H9 (cell line): ENCODE measurements around the gene CTCFL. TPM values are rescaled to one million over a fixed set of nuclear protein-coding genes. Genes with fewer than 3 reads are reported as not detected.

Experiments used
- DNase-seq: peaks from one replicate; pipeline ENCODE4 v3.0.0-alpha.2; 2017
- H2AFZ ChIP-seq: one replicate; pipeline ENCODE4 v1.6.1; 2013; ENCODE audit warnings: mild to moderate bottlenecking, low read length, control low read depth, moderate library complexity
- H2AK5ac ChIP-seq: 2 replicates; pipeline ENCODE4 v1.6.1; 2013; ENCODE audit warnings: low read length, control low read depth, mixed read lengths; ENCODE audit not compliant: insufficient read length
- H2BK120ac ChIP-seq: one replicate; pipeline ENCODE4 v1.6.1; 2013; ENCODE audit warnings: low read depth, mild to moderate bottlenecking, low read length, control low read depth, inconsistent platforms; ENCODE audit not compliant: poor library complexity, severe bottlenecking
- H2BK12ac ChIP-seq: 2 replicates; pipeline ENCODE4 v1.6.1; 2013; ENCODE audit warnings: low read length, control low read depth, mixed read lengths, low read depth; ENCODE audit not compliant: insufficient read length
- H2BK15ac ChIP-seq: 2 replicates; pipeline ENCODE4 v1.6.1; 2013; ENCODE audit warnings: low read depth, low read length, control low read depth
- H2BK20ac ChIP-seq: one replicate; pipeline ENCODE4 v1.6.1; 2013; ENCODE audit warnings: low read depth, mild to moderate bottlenecking, low read length, control low read depth, inconsistent platforms; ENCODE audit not compliant: poor library complexity, severe bottlenecking
- H2BK5ac ChIP-seq: 2 replicates; pipeline ENCODE4 v1.6.1; 2013; ENCODE audit warnings: low read length, control low read depth, mixed read lengths; ENCODE audit not compliant: insufficient read length
- H3K14ac ChIP-seq: 2 replicates; pipeline ENCODE4 v1.6.1; 2013; ENCODE audit warnings: low read length, control low read depth; ENCODE audit not compliant: insufficient read depth
- H3K18ac ChIP-seq: 2 replicates; pipeline ENCODE4 v1.6.1; 2013; ENCODE audit warnings: low read depth, mild to moderate bottlenecking, mixed read lengths, low read length, control low read depth; ENCODE audit not compliant: insufficient read length
- H3K23ac ChIP-seq: 2 replicates; pipeline ENCODE4 v1.6.1; 2013; ENCODE audit warnings: low read length, control low read depth, mixed read lengths, low read depth; ENCODE audit not compliant: insufficient read length
- H3K23me2 ChIP-seq: 2 replicates; pipeline ENCODE4 v1.6.1; 2013; ENCODE audit warnings: low read depth, mild to moderate bottlenecking, mixed read lengths, low read length, control low read depth; ENCODE audit not compliant: insufficient read length, poor library complexity, severe bottlenecking
- H3K27ac ChIP-seq: 2 replicates; pipeline ENCODE4 v1.5.1; 2013; ENCODE audit warnings: low read length, control low read depth, mixed read lengths, low read depth; ENCODE audit not compliant: insufficient read length
- H3K27me3 ChIP-seq: 2 replicates; pipeline ENCODE4 v1.6.1; 2013; ENCODE audit warnings: low read length, control low read depth, inconsistent platforms; ENCODE audit not compliant: insufficient read depth
- H3K4ac ChIP-seq: 2 replicates; pipeline ENCODE4 v1.6.1; 2013; ENCODE audit warnings: low read depth, mild to moderate bottlenecking, control low read depth, inconsistent platforms, low read length, moderate library complexity
- H3K4me1 ChIP-seq: 2 replicates; pipeline ENCODE4 v1.6.1; 2013; ENCODE audit warnings: low read length, control low read depth, inconsistent platforms; ENCODE audit not compliant: insufficient read depth
- H3K4me2 ChIP-seq: 2 replicates; pipeline ENCODE4 v1.6.1; 2013; ENCODE audit warnings: low read length, control low read depth, mixed read lengths; ENCODE audit not compliant: insufficient read length, insufficient read depth
- H3K56ac ChIP-seq: 2 replicates; pipeline ENCODE4 v1.6.1; 2013; ENCODE audit warnings: low read depth, mild to moderate bottlenecking, mixed read lengths, low read length, control low read depth; ENCODE audit not compliant: insufficient read length
- H3K79me1 ChIP-seq: 2 replicates; pipeline ENCODE4 v1.6.1; 2013; ENCODE audit warnings: low read depth, mild to moderate bottlenecking, moderate library complexity, low read length, control low read depth, inconsistent platforms; ENCODE audit not compliant: insufficient read depth, poor library complexity, severe bottlenecking
- H3K79me2 ChIP-seq: 2 replicates; pipeline ENCODE4 v1.6.1; 2013; ENCODE audit warnings: low read length, control low read depth, inconsistent platforms; ENCODE audit not compliant: insufficient read depth
- H3K9ac ChIP-seq: 2 replicates; pipeline ENCODE4 v1.6.1; 2013; ENCODE audit warnings: low read length, control low read depth, mixed read lengths; ENCODE audit not compliant: insufficient read length; ENCODE audit errors: extremely low read depth
- H3K9me3 ChIP-seq: one replicate; pipeline ENCODE4 v1.6.1; 2013; ENCODE audit warnings: low read depth, low read length, inconsistent platforms; ENCODE audit not compliant: control insufficient read depth
- H3T11ph ChIP-seq: one replicate; pipeline ENCODE4 v1.6.1; 2013; ENCODE audit warnings: mild to moderate bottlenecking, low read length, control low read depth, inconsistent platforms
- H4K20me1 ChIP-seq: one replicate; pipeline ENCODE4 v1.6.1; 2013; ENCODE audit not compliant: control insufficient read depth, insufficient read length, insufficient read depth
- H4K5ac ChIP-seq: 2 replicates; pipeline ENCODE4 v1.6.1; 2013; ENCODE audit warnings: low read depth, mild to moderate bottlenecking, mixed read lengths, low read length, control low read depth; ENCODE audit not compliant: insufficient read length
- H4K8ac ChIP-seq: replicated peaks from 2 replicates; pipeline ENCODE4 v1.6.1; 2013; ENCODE audit warnings: low read length, control low read depth, mixed read lengths, low read depth; ENCODE audit not compliant: insufficient read length
- H4K91ac ChIP-seq: 2 replicates; pipeline ENCODE4 v1.6.1; 2013; ENCODE audit warnings: low read depth, mild to moderate bottlenecking, moderate library complexity, mixed read lengths, low read length, control low read depth; ENCODE audit not compliant: insufficient read length
- H3K27ac Mint-ChIP-seq, 3 experiments: 2 replicates in 2 of 3; 3 replicates in 1 of 3; pipeline ENCODE4 v1.8.0; 2020 to 2021; ENCODE audit warnings: mixed read lengths in 3 of 3, mild to moderate bottlenecking in 1 of 3, moderate library complexity in 1 of 3
- H3K27me3 Mint-ChIP-seq: 2 replicates; pipeline ENCODE4 v1.8.0; 2021; ENCODE audit warnings: low read depth, mild to moderate bottlenecking, moderate library complexity, mixed read lengths
- H3K36me3 Mint-ChIP-seq, 3 experiments: 2 replicates in 2 of 3; 3 replicates in 1 of 3; pipeline ENCODE4 v1.8.0; 2020 to 2021; ENCODE audit warnings: low read depth in 3 of 3, mixed read lengths in 3 of 3; ENCODE audit not compliant: insufficient read depth in 1 of 3
- H3K4me1 Mint-ChIP-seq, 2 experiments: 2 replicates each; pipeline ENCODE4 v1.8.0; 2020; ENCODE audit warnings: mixed read lengths in 2 of 2
- H3K4me3 Mint-ChIP-seq, 2 experiments: 2 replicates in 1 of 2; 3 replicates in 1 of 2; pipeline ENCODE4 v1.8.0; 2020 to 2021; ENCODE audit warnings: mild to moderate bottlenecking in 2 of 2, mixed read lengths in 2 of 2, moderate library complexity in 1 of 2
- H3K9me3 Mint-ChIP-seq, 2 experiments: 2 replicates in 1 of 2; 3 replicates in 1 of 2; pipeline ENCODE4 v1.8.0; 2020; ENCODE audit warnings: mild to moderate bottlenecking in 2 of 2, mixed read lengths in 2 of 2, moderate library complexity in 1 of 2
- CTCF ChIP-seq: fragments of 200-600 bp; sonication (generic); conservative IDR thresholded peaks from 3 replicates; pipeline ENCODE4 v1.8.0; 2021; ENCODE audit warnings: antibody characterized with exemption, mild to moderate bottlenecking
- WGBS: extraction: QIAGEN DNeasy Blood & Tissue Kit; methylation state at CpG from one replicate; pipeline ENCODE4 v1.1.7; 2013; ENCODE audit warnings: missing lambda C conversion rate, low lambda C conversion rate, mixed read lengths; ENCODE audit not compliant: insufficient read length; ENCODE audit errors: extremely low coverage; 5-methylcytosine and 5-hydroxymethylcytosine counted together
- total RNA-seq: library from RNA; stranded (reverse); gene quantifications from 2 replicates; pipeline ENCODE4 v1.2.1, GENCODE V29; 2021

The CTCFL gene
- total RNA-seq, 1 experiment from 2014 or later, result 0.90 TPM

GRCh38 chr20:57573894-57574293, 49.0 kb upstream of the CTCFL start:
- no peak overlapping the region for H3K27ac ChIP-seq
- no peak overlapping the region for H2BK5ac ChIP-seq
- H3K56ac ChIP-seq, result no peak overlapping the region
- no peak overlapping the region for H3K23ac ChIP-seq
- no peak overlapping the region for H2BK15ac ChIP-seq
- H3K79me2 ChIP-seq, result no peaks in the 10 kb centered on the region
- no peak overlapping the region for H3K4ac ChIP-seq
- no peak overlapping the region for H4K5ac ChIP-seq
- no peak overlapping the region for H3K4me3 Mint-ChIP-seq
- no peak overlapping the region for H2BK20ac ChIP-seq
- no peak overlapping the region for H3T11ph ChIP-seq
- no peaks in the 10 kb centered on the region for H3K9me3 ChIP-seq
- no peak overlapping the region for H2AFZ ChIP-seq
- no peak overlapping the region for H3K14ac ChIP-seq
- H3K79me1 ChIP-seq, result no peaks in the 10 kb centered on the region
- H3K4me1 Mint-ChIP-seq, result peaks cover 15 to 17% of the 10 kb centered on the region in 2 experiments
- no peak overlapping the region for H3K18ac ChIP-seq
- no peak overlapping the region for H3K9ac ChIP-seq
- H3K36me3 Mint-ChIP-seq, result no peaks in the 10 kb centered on the region; a peak in 1 of 7 replicates
- H3K4me2 ChIP-seq, result no peak overlapping the region
- peak; percentile 78 for TF ChIP-seq CTCF
- H2BK12ac ChIP-seq, result no peak overlapping the region
- H4K8ac ChIP-seq, result no peak overlapping the region
- peak; percentile 45 for DNase-seq
- H3K9me3 Mint-ChIP-seq, result no peaks in the 10 kb centered on the region
- H3K23me2 ChIP-seq, result no peaks in the 10 kb centered on the region
- no peak overlapping the region for H2BK120ac ChIP-seq
- H4K20me1 ChIP-seq, result no peaks in the 10 kb centered on the region
- no peak overlapping the region for H2AK5ac ChIP-seq
- peaks cover 14% of the 10 kb centered on the region for H3K27me3 Mint-ChIP-seq
- no peak overlapping the region for H3K27ac Mint-ChIP-seq
- H3K4me1 ChIP-seq, result no peaks in the 10 kb centered on the region; the same call in 1 of the 2 replicates
- no peaks in the 10 kb centered on the region; the same call in none of the 2 replicates for H3K27me3 ChIP-seq
- WGBS, result no CpG with 5 or more reads among the region's 5 CpGs
- H4K91ac ChIP-seq, result no peak overlapping the region
